Measurements from ENCODE around the gene RFX4. TPM values are rescaled to one million over a fixed set of nuclear protein-coding genes. Genes with fewer than 3 reads are reported as not detected.
A peak's percentile ranks its signal among the peaks of the same experiment; 100 is the strongest.
"Not testable (repeated sequence)": the region's sequence is repeated elsewhere in the genome, so short reads cannot be mapped to it uniquely, and the experiment has no call there.

The RFX4 gene
- total RNA-seq, 2 donors from 2014 or later = not detected

- no peaks in the 10 kb centered on the region for H3K9me3 Mint-ChIP-seq
- ATAC-seq (no peak), DNase-seq (ENCODE audit: low spot score in 2 of 2) (no peak)
- H3K36me3 Mint-ChIP-seq = no peaks in the 10 kb centered on the region
- no peak overlapping the region for H3K27ac Mint-ChIP-seq
Observed at GRCh38 chr12:106724116-106724515, 141.3 kb downstream of the RFX4 start.

- no peak for ATAC-seq
- DNase-seq (ENCODE audit: low spot score in 2 of 2) = no peak
- Mint-ChIP-seq H3K27ac (no peak overlapping the region), H3K9me3 (no peaks in the 10 kb centered on the region), H3K36me3 (no peaks in the 10 kb centered on the region)
Observed at GRCh38 chr12:106724934-106725333, 142.1 kb downstream of the RFX4 start.

GRCh38 chr12:106726603-106727202 lies 143.9 kb downstream of the RFX4 start:
- H3K36me3 Mint-ChIP-seq; H3K27ac Mint-ChIP-seq; DNase-seq (ENCODE audit: low spot score in 2 of 2); H3K9me3 Mint-ChIP-seq: not testable (repeated sequence)
- ATAC-seq = peak in 1 of 2 donors; percentile 33

- Mint-ChIP-seq H3K9me3 (no peaks in the 10 kb centered on the region), H3K36me3 (no peaks in the 10 kb centered on the region), H3K27ac (no peak overlapping the region)
- no peak for DNase-seq (ENCODE audit: low spot score in 2 of 2)
- no peak for ATAC-seq
Observed at GRCh38 chr12:106729611-106730010, 146.8 kb downstream of the RFX4 start.

- H3K27ac Mint-ChIP-seq = no peak overlapping the region
- no peak for DNase-seq (ENCODE audit: low spot score in 2 of 2)
Observed at GRCh38 chr12:106732890-106733289, 150.1 kb downstream of the RFX4 start.

GRCh38 chr12:106733660-106734059 lies 150.9 kb downstream of the RFX4 start:
- Mint-ChIP-seq H3K9me3 (no peaks in the 10 kb centered on the region), H3K27ac (no peak overlapping the region), H3K36me3 (no peaks in the 10 kb centered on the region)
- ATAC-seq = no peak
- DNase-seq (ENCODE audit: low spot score in 2 of 2) = no peak

More at GRCh38 chr12:106732890-106733289, 150.1 kb downstream of the RFX4 start:
- ATAC-seq = no peak
- no peaks in the 10 kb centered on the region for H3K9me3 Mint-ChIP-seq
- no peaks in the 10 kb centered on the region for H3K36me3 Mint-ChIP-seq

- DNase-seq (ENCODE audit: low spot score in 2 of 2) (no peak), ATAC-seq (peak in 1 of 2 donors; percentile 49)
- no peak overlapping the region for H3K27ac Mint-ChIP-seq
- H3K36me3 Mint-ChIP-seq = no peaks in the 10 kb centered on the region
- no peaks in the 10 kb centered on the region for H3K9me3 Mint-ChIP-seq
Observed at GRCh38 chr12:106736051-106736957, 153.5 kb downstream of the RFX4 start.

- H3K9me3 Mint-ChIP-seq = no peaks in the 10 kb centered on the region
- DNase-seq (ENCODE audit: low spot score in 2 of 2) (no peak), ATAC-seq (no peak)
- no peak overlapping the region for H3K27ac Mint-ChIP-seq
- H3K36me3 Mint-ChIP-seq = no peaks in the 10 kb centered on the region
Observed at GRCh38 chr12:106739318-106739717, 156.5 kb downstream of the RFX4 start.

- H3K36me3 Mint-ChIP-seq = no peaks in the 10 kb centered on the region
- no peak for ATAC-seq
- no peaks in the 10 kb centered on the region for H3K9me3 Mint-ChIP-seq
Observed at GRCh38 chr12:106739815-106740530, 157.2 kb downstream of the RFX4 start.

GRCh38 chr12:106740818-106741217 lies 158.0 kb downstream of the RFX4 start:
- DNase-seq (ENCODE audit: low spot score in 2 of 2) = no peak
- no peak for ATAC-seq

More at GRCh38 chr12:106739815-106740530, 157.2 kb downstream of the RFX4 start:
- DNase-seq (ENCODE audit: low spot score in 2 of 2) = no peak
- H3K27ac Mint-ChIP-seq = no peak overlapping the region

GRCh38 chr12:106741247-106741646 lies 158.4 kb downstream of the RFX4 start:
- Mint-ChIP-seq H3K36me3 (no peaks in the 10 kb centered on the region), H3K27ac (no peak overlapping the region), H3K9me3 (no peaks in the 10 kb centered on the region)
- no peak for DNase-seq (ENCODE audit: low spot score in 2 of 2)
- no peak for ATAC-seq

More at GRCh38 chr12:106740818-106741217, 158.0 kb downstream of the RFX4 start:
- no peaks in the 10 kb centered on the region for H3K36me3 Mint-ChIP-seq
- H3K27ac Mint-ChIP-seq = no peak overlapping the region
- no peaks in the 10 kb centered on the region for H3K9me3 Mint-ChIP-seq

- no peaks in the 10 kb centered on the region for H3K9me3 Mint-ChIP-seq
- no peaks in the 10 kb centered on the region for H3K36me3 Mint-ChIP-seq
- no peak for ATAC-seq
- no peak overlapping the region for H3K27ac Mint-ChIP-seq
- no peak for DNase-seq (ENCODE audit: low spot score in 2 of 2)
Observed at GRCh38 chr12:106743270-106743988, 160.6 kb downstream of the RFX4 start.

- no peak for DNase-seq (ENCODE audit: low spot score in 2 of 2)
- Mint-ChIP-seq H3K36me3 (no peaks in the 10 kb centered on the region), H3K9me3 (no peaks in the 10 kb centered on the region), H3K27ac (no peak overlapping the region)
- ATAC-seq = no peak
Observed at GRCh38 chr12:106744600-106744999, 161.8 kb downstream of the RFX4 start.

- Mint-ChIP-seq H3K27ac (no peak overlapping the region), H3K36me3 (no peaks in the 10 kb centered on the region), H3K9me3 (no peaks in the 10 kb centered on the region)
- DNase-seq (ENCODE audit: low spot score in 2 of 2) (no peak), ATAC-seq (no peak)
Observed at GRCh38 chr12:106745181-106745745, 162.5 kb downstream of the RFX4 start.

GRCh38 chr12:106747973-106748436 lies 165.2 kb downstream of the RFX4 start:
- no peak for DNase-seq (ENCODE audit: low spot score in 2 of 2)
- Mint-ChIP-seq H3K36me3 (peaks cover 0 to 6% of the 10 kb centered on the region in 2 donors), H3K9me3 (peaks cover 0 to 6% of the 10 kb centered on the region in 2 donors), H3K27ac (peak overlapping the region in 1 of 2 donors; percentile 70)
- ATAC-seq = peak; percentile 62 to 86

- Mint-ChIP-seq H3K9me3 (peaks cover 0 to 6% of the 10 kb centered on the region in 2 donors), H3K27ac (no peak overlapping the region), H3K36me3 (peaks cover 0 to 6% of the 10 kb centered on the region in 2 donors)
- DNase-seq (ENCODE audit: low spot score in 2 of 2) (no peak), ATAC-seq (peak in 1 of 2 donors; percentile 64)
Observed at GRCh38 chr12:106750524-106750923, 167.7 kb downstream of the RFX4 start.

Measured in activated naive CD4-positive, alpha-beta T cell treated with anti-CD3 and anti-CD28 coated beads, Interleukin-2, amount 50 U/mL, for 72 hours (primary cell).